SH-SY5Y (cell line): ENCODE measurements around the gene CACNG7.

Experiments
- GATA2 ChIP-seq: IDR thresholded peaks from 2 replicates; pipeline ENCODE4 v1.6.1; 2011; ENCODE audit warnings: mild to moderate bottlenecking, low read depth, low read length
- GATA3 ChIP-seq: IDR thresholded peaks from 2 replicates; pipeline ENCODE4 v1.6.1; 2011; ENCODE audit warnings: low read depth, mild to moderate bottlenecking, low read length, moderate library complexity

DNA sequence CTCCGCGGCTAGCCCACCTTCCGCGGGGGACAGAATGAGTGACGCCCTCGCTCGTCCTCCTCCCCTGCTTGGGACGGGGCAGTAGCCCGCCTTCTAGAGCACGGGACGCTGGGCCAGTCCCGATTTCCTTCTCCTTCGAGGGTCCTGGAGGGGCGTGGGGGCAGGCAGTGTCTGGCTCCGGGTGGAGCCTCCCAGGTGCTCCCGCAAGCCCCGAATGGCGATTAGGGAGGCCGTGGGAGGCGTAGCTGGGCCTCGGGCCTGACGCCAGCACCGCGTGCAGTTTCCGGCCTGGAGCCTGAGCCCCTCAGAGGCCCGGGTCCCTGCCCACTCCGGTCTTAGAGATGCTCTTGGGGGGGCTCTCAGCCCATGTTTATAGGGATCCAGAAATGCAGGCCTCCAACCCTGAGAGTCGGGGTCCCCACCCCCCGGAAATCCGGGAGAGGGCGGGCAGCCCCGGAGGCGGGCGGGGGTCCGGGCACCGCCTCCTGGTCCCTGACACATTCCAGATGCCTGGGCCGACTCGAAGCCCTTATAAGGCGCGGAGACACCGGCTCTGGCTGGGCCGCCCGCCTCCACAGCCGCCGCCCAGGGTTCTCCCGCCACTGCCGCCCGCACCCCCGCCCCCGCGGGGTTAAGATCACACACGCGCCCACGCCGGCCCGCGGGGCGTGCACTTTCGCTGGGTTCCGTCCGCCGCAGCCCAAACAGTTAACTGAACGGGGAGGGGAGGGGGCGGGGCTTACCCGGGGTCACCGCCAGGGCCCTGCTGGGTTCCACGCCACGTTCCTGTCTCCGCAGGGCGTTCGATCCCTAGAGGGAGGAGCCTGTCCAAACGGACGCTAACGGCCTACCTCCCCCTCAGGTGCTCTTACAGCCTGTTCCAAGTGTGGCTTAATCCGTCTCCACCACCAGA lies 39.9 kb upstream of the CACNG7 start:
- TF ChIP-seq GATA3 (no peak), GATA2 (no peak)
